KMS-11 (cell line): Measurements from ENCODE around the gene CD37.

Experiments used
- H2AFZ ChIP-seq: fragments of 200-600 bp; sonication (generic); 2 replicates; pipeline ENCODE4 v1.6.1; 2016; ENCODE audit warnings: antibody characterized with exemption, mixed run types, low read depth
- H3K27ac ChIP-seq: fragments of 200-600 bp; sonication (generic); 2 replicates; pipeline ENCODE4 v1.6.1; 2016; ENCODE audit warnings: mild to moderate bottlenecking, mixed run types
- H3K27me3 ChIP-seq: fragments of 200-600 bp; sonication (generic); 2 replicates; pipeline ENCODE4 v1.6.1; 2017; ENCODE audit warnings: mild to moderate bottlenecking, low read depth, mixed run types, moderate library complexity; ENCODE audit not compliant: insufficient read depth
- H3K36me3 ChIP-seq: fragments of 200-600 bp; sonication (generic); 2 replicates; pipeline ENCODE4 v1.6.1; 2017; ENCODE audit warnings: mild to moderate bottlenecking, mixed run types; ENCODE audit not compliant: insufficient read depth
- H3K4me1 ChIP-seq: fragments of 200-600 bp; sonication (generic); 2 replicates; pipeline ENCODE4 v1.6.1; 2016; ENCODE audit warnings: mild to moderate bottlenecking, low read depth, mixed run types; ENCODE audit not compliant: poor library complexity, severe bottlenecking
- H3K4me2 ChIP-seq: fragments of 200-600 bp; sonication (generic); 2 replicates; pipeline ENCODE4 v1.7.0; 2016; ENCODE audit warnings: mild to moderate bottlenecking, mixed run types
- H3K4me3 ChIP-seq: fragments of 200-600 bp; sonication (generic); IDR thresholded peaks from 2 replicates; pipeline ENCODE4 v1.6.1; 2017; ENCODE audit warnings: low read depth, low read length, mixed read lengths; ENCODE audit not compliant: insufficient read depth
- H3K79me2 ChIP-seq: fragments of 200-600 bp; sonication (generic); 2 replicates; pipeline ENCODE4 v1.6.1; 2016; ENCODE audit warnings: low read depth, mixed run types; ENCODE audit not compliant: insufficient read depth
- H3K9ac ChIP-seq: fragments of 200-600 bp; sonication (generic); 2 replicates; pipeline ENCODE4 v1.6.1; 2016; ENCODE audit warnings: mild to moderate bottlenecking, mixed run types
- H4K20me1 ChIP-seq: fragments of 200-600 bp; sonication (generic); 2 replicates; pipeline ENCODE4 v1.6.1; 2016; ENCODE audit warnings: mild to moderate bottlenecking, mixed run types; ENCODE audit not compliant: insufficient read depth
- TF ChIP-seq, protein P1 (sequence below): fragments of 200-600 bp; sonication (generic); conservative IDR thresholded peaks from 2 replicates; pipeline ENCODE4 v1.6.1; 2017; ENCODE audit warnings: low read depth, mild to moderate bottlenecking, antibody characterized with exemption, low read length, moderate library complexity, mixed read lengths

CD37 gene

DNA sequence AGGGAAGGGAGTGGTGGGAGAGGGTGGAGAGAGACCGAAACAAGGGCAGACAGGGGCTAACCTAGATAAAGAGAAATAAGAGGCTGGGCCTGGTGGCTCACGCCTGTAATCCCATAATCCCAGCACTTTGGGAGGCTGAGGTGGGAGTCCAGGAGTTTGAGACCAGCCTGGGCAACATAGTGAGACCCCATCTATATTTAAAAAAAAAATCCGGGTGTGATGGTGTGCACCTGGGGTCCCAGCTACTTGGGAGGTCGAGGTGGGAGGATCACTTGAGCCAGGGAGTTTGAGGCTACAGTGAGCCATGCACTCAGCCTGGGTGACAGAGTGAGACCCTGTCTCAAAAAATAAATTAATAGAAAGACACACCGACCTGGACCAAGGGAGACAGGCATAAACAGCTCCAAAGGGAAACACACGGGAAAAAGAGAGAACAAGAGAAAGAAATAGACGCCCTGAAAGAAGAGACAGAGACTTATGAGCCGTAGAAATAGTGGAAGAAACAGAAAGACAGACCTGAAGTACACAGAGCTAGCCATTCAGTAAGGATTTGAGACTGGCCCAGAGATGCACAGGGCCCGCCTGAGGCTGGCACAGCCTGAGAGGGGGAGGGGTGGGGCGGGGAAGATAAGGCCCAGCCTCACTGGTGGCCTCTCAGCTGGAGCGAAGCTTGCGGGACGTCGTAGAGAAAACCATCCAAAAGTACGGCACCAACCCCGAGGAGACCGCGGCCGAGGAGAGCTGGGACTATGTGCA, 2.2 kb downstream of the CD37 start:
- H3K4me2 ChIP-seq, result no peak overlapping the region
- H3K36me3 ChIP-seq, result no peaks in the 10 kb centered on the region
- no peaks in the 10 kb centered on the region for H3K79me2 ChIP-seq
- H2AFZ ChIP-seq, result no peak overlapping the region
- TF ChIP-seq, protein P1, sequence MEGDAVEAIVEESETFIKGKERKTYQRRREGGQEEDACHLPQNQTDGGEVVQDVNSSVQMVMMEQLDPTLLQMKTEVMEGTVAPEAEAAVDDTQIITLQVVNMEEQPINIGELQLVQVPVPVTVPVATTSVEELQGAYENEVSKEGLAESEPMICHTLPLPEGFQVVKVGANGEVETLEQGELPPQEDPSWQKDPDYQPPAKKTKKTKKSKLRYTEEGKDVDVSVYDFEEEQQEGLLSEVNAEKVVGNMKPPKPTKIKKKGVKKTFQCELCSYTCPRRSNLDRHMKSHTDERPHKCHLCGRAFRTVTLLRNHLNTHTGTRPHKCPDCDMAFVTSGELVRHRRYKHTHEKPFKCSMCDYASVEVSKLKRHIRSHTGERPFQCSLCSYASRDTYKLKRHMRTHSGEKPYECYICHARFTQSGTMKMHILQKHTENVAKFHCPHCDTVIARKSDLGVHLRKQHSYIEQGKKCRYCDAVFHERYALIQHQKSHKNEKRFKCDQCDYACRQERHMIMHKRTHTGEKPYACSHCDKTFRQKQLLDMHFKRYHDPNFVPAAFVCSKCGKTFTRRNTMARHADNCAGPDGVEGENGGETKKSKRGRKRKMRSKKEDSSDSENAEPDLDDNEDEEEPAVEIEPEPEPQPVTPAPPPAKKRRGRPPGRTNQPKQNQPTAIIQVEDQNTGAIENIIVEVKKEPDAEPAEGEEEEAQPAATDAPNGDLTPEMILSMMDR, result no peak
- no peak overlapping the region for H3K4me3 ChIP-seq
- H3K27me3 ChIP-seq, result peaks cover 28% of the 10 kb centered on the region; the same call in 1 of the 2 replicates
- peaks cover 2% of the 10 kb centered on the region for H3K4me1 ChIP-seq
- no peak overlapping the region for H3K9ac ChIP-seq
- no peaks in the 10 kb centered on the region for H4K20me1 ChIP-seq
- no peak overlapping the region for H3K27ac ChIP-seq

DNA sequence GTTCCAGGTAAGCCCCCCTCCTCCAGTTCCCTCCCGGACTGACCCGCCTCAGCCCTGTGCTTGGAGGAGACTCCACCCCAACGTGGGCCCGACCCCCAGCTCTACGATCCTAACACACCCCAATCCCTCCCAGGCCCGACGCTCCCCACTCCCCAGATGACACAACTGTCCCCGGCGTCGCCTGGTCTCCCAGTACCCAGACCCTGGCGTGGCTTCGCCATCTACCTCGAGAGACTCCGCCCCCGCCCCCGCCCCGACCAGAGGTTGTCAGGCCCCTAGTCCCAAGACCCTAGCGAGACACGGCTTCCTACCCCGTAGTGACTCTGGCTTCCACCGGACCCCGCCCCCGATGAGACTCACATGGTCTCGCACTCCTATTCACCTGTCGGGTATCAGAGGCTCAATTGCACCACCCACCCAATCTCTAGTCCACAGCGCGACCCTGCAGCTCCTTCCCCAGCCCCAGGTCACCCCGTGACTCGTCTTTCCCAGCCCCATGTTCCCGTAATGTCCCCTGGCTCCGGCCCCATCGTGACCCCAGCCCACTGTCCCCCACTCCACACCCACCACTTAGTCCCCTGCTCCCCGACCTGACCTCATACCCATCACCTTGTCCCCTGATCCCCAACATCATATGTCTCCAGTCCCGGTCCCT, 2.9 kb downstream of the CD37 start:
- no peaks in the 10 kb centered on the region for H4K20me1 ChIP-seq
- H3K27me3 ChIP-seq, result peaks cover 34% of the 10 kb centered on the region; the same call in 1 of the 2 replicates
- no peak overlapping the region for H2AFZ ChIP-seq
- H3K27ac ChIP-seq, result no peak overlapping the region
- peaks cover 2% of the 10 kb centered on the region for H3K4me1 ChIP-seq
- H3K4me2 ChIP-seq, result no peak overlapping the region
- H3K4me3 ChIP-seq, result no peak overlapping the region
- no peak overlapping the region for H3K9ac ChIP-seq
- no peaks in the 10 kb centered on the region for H3K36me3 ChIP-seq
- TF ChIP-seq, protein P1, result no peak
- no peaks in the 10 kb centered on the region for H3K79me2 ChIP-seq

DNA sequence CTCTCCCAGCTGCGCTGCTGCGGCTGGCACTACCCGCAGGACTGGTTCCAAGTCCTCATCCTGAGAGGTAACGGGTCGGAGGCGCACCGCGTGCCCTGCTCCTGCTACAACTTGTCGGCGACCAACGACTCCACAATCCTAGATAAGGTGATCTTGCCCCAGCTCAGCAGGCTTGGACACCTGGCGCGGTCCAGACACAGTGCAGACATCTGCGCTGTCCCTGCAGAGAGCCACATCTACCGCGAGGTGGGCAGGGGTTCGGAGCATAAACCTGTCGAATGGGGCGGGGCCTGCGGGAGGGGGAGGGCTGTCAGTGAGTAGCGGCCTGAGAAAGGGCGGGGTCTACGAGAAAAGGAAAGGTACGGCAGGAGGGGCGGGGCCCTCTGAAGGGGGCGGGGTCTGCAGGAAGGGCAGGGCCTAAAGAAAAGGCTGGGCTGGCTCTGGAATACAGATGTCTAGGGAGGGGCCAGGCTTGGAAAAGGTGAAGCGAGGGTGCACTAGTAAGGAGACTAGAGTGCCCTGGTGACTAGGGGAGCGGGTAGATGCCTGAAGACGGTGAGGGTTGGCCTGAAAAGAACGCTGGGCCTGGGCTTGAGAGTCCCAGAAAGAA, 3.6 kb downstream of the CD37 start:
- Histone ChIP-seq H4K20me1 (no peaks in the 10 kb centered on the region), H3K9ac (no peak overlapping the region), H3K27me3 (peaks cover 34% of the 10 kb centered on the region; the same call in 1 of the 2 replicates), H2AFZ (no peak overlapping the region), H3K36me3 (no peaks in the 10 kb centered on the region), H3K4me3 (no peak overlapping the region), H3K79me2 (no peaks in the 10 kb centered on the region), H3K27ac (no peak overlapping the region), H3K4me1 (peaks cover 2% of the 10 kb centered on the region), H3K4me2 (no peak overlapping the region)
- TF ChIP-seq, protein P1, result no peak

DNA sequence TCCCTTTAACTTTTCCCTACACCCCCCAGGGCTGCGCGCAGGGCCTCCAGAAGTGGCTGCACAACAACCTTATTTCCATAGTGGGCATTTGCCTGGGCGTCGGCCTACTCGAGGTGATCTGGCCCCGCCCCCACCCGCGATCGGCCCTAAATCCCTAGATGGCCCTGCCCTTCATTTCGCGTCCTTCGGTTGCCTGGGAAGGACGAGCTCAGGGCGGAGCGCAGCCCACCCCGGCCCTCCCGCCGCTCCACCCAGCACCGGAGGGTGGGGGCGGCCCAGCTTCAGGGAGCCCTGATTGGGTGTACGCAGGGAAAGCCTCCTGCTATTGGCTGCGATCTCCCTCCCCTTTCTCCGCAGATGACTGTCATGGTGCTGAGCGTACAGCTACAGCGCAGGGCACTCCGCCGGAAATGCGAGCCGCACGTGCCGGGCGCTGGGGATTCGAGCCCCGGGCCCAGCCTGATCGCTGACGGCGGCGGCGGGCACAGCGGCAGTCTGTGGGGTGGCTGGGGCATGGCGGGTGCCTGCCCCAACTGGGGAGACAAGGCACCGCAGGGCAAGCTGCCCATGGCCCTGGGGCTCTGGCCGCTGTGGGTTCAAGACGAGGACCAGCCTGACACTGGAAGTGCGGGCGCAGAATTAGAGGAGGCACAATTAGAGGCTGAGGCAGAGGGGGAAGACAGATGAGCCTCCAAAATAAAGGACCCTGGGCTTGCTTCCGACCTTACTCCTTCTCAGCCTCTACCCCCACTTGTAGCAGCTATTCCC, 4.3 kb downstream of the CD37 start:
- H4K20me1 ChIP-seq, result no peaks in the 10 kb centered on the region
- no peak overlapping the region for H3K9ac ChIP-seq
- no peak overlapping the region for H3K4me3 ChIP-seq
- H3K4me1 ChIP-seq, result peaks cover 2% of the 10 kb centered on the region
- no peak overlapping the region for H3K27ac ChIP-seq
- no peaks in the 10 kb centered on the region for H3K79me2 ChIP-seq
- TF ChIP-seq, protein P1, result no peak
- peaks cover 34% of the 10 kb centered on the region; the same call in 1 of the 2 replicates for H3K27me3 ChIP-seq
- no peak overlapping the region for H2AFZ ChIP-seq
- H3K36me3 ChIP-seq, result no peaks in the 10 kb centered on the region
- no peak overlapping the region for H3K4me2 ChIP-seq
